Measurements from ENCODE around the gene RBM20.

Gene RBM20

GRCh38 chr10:110679486-110680272, 35.5 kb downstream of the RBM20 start:
- no peak for DNase-seq (ENCODE audit: low read depth)

- DNase-seq (ENCODE audit: low read depth): no peak
Measured at GRCh38 chr10:110680273-110681020, 36.3 kb downstream of the RBM20 start.

GRCh38 chr10:110681023-110681681, 37.0 kb downstream of the RBM20 start:
- no peak for DNase-seq (ENCODE audit: low read depth)

- DNase-seq (ENCODE audit: low read depth): no peak
Measured at GRCh38 chr10:110682348-110682747, 38.2 kb downstream of the RBM20 start.

GRCh38 chr10:110684800-110685446, 40.8 kb downstream of the RBM20 start:
- no peak for DNase-seq (ENCODE audit: low read depth)

GRCh38 chr10:110686047-110686446, 41.9 kb downstream of the RBM20 start:
- DNase-seq (ENCODE audit: low read depth): no peak

GRCh38 chr10:110686949-110687348, 42.8 kb downstream of the RBM20 start:
- DNase-seq (ENCODE audit: low read depth): no peak

- DNase-seq (ENCODE audit: low read depth): no peak
Measured at GRCh38 chr10:110687400-110687799, 43.3 kb downstream of the RBM20 start.

GRCh38 chr10:110691139-110691538, 47.0 kb downstream of the RBM20 start:
- DNase-seq (ENCODE audit: low read depth): no peak

GRCh38 chr10:110694263-110694662, 50.1 kb downstream of the RBM20 start:
- DNase-seq (ENCODE audit: low read depth): no peak

- no peak for DNase-seq (ENCODE audit: low read depth)
Measured at GRCh38 chr10:110694820-110695538, 50.8 kb downstream of the RBM20 start.

GRCh38 chr10:110695539-110695886, 51.4 kb downstream of the RBM20 start:
- peak; percentile 23 for DNase-seq (ENCODE audit: low read depth)

- no peak for DNase-seq (ENCODE audit: low read depth)
Measured at GRCh38 chr10:110696436-110696835, 52.3 kb downstream of the RBM20 start.

GRCh38 chr10:110698340-110698739, 54.2 kb downstream of the RBM20 start:
- DNase-seq (ENCODE audit: low read depth): no peak

- no peak for DNase-seq (ENCODE audit: low read depth)
Measured at GRCh38 chr10:110698782-110699201, 54.7 kb downstream of the RBM20 start.

GRCh38 chr10:110699859-110700468, 55.8 kb downstream of the RBM20 start:
- DNase-seq (ENCODE audit: low read depth): no peak

- DNase-seq (ENCODE audit: low read depth): no peak
Measured at GRCh38 chr10:110700947-110701616, 56.9 kb downstream of the RBM20 start.

GRCh38 chr10:110701617-110701971, 57.5 kb downstream of the RBM20 start:
- no peak for DNase-seq (ENCODE audit: low read depth)

- no peak for DNase-seq (ENCODE audit: low read depth)
Measured at GRCh38 chr10:110704070-110704469, 59.9 kb downstream of the RBM20 start.

GRCh38 chr10:110704906-110705476, 60.9 kb downstream of the RBM20 start:
- DNase-seq (ENCODE audit: low read depth): no peak

Measured in stromal cell of bone marrow (primary cell).